SK-N-SH treated with all-trans-retinoic acid at 6 μM for 48 hours (cell line): ENCODE results near the gene ATL2.

Source experiments
- BACH2 ChIP-seq: fragments of 250-450 bp; sonication (Bioruptor Pico); IDR thresholded peaks from 2 replicates; pipeline ENCODE4 v1.9.0; 2021; ENCODE audit warnings: mild to moderate bottlenecking, borderline replicate concordance
- PPARA ChIP-seq: fragments of 250-450 bp; sonication (Bioruptor Pico); IDR thresholded peaks from 2 replicates; pipeline ENCODE4 v1.5.0; 2020; ENCODE audit warnings: mild to moderate bottlenecking, borderline replicate concordance
- RARB ChIP-seq: fragments of 250-450 bp; sonication (Bioruptor Pico); IDR thresholded peaks from 2 replicates; pipeline ENCODE4 v1.8.0; 2021; ENCODE audit warnings: mild to moderate bottlenecking, moderate library complexity
- TCF4 ChIP-seq: fragments of 250-450 bp; sonication (Bioruptor Pico); IDR thresholded peaks from 2 replicates; pipeline ENCODE4 v1.8.0; 2021; ENCODE audit warnings: mild to moderate bottlenecking, moderate library complexity, borderline replicate concordance
- TOX ChIP-seq: fragments of 250-450 bp; sonication (Bioruptor Pico); IDR thresholded peaks from 2 replicates; pipeline ENCODE4 v1.8.0; 2021; ENCODE audit warnings: mild to moderate bottlenecking, moderate library complexity, borderline replicate concordance
- ZC3H10 ChIP-seq: fragments of 250-450 bp; sonication (Bioruptor Pico); IDR thresholded peaks from 2 replicates; pipeline ENCODE4 v1.5.1; 2021; ENCODE audit warnings: mild to moderate bottlenecking, moderate library complexity
- ZFP30 ChIP-seq: fragments of 450-650 bp; formaldehyde crosslinking; IDR thresholded peaks from 2 replicates; pipeline ENCODE4 v1.5.0; 2022; ENCODE audit warnings: mild to moderate bottlenecking, moderate library complexity
- ZNF70 ChIP-seq: fragments of 450-650 bp; formaldehyde crosslinking; IDR thresholded peaks from 2 replicates; pipeline ENCODE4 v1.5.0; 2020; ENCODE audit warnings: mild to moderate bottlenecking, moderate library complexity
- TF ChIP-seq, protein P1 (sequence below): fragments of 250-450 bp; sonication (Bioruptor Pico); IDR thresholded peaks from 2 replicates; pipeline ENCODE4 v1.5.1; 2020; ENCODE audit warnings: low read depth, mild to moderate bottlenecking, moderate library complexity
- TF ChIP-seq, protein P2 (sequence below): fragments of 250-450 bp; sonication (Bioruptor Pico); IDR thresholded peaks from 2 replicates; pipeline ENCODE4 v1.5.1; 2021; ENCODE audit warnings: mild to moderate bottlenecking, moderate library complexity
- TF ChIP-seq, protein P3 (sequence below): fragments of 250-450 bp; sonication (Bioruptor Pico); IDR thresholded peaks from 2 replicates; pipeline ENCODE4 v1.8.0; 2020; ENCODE audit warnings: mild to moderate bottlenecking, moderate library complexity, borderline replicate concordance

DNA sequence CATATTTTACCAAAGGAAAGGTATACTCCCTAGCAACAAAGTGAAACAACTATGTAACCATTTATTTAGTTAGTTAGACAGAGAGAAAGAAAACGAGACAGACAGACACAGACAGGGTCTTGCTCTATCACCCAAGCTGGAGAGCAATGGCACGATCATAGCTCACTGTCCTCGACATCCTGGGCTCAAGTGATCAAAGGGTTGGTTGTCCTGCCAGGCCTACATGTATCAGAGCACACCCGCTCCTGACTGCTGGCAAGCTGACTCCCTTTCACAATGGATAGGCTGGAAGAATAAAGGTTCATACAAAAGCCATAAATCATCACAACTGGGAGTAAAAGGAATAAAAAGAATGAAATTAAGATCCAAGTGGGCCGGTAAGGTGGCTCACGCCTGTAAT lies 53.5 kb downstream of the ATL2 start:
- TF ChIP-seq, protein P1, sequence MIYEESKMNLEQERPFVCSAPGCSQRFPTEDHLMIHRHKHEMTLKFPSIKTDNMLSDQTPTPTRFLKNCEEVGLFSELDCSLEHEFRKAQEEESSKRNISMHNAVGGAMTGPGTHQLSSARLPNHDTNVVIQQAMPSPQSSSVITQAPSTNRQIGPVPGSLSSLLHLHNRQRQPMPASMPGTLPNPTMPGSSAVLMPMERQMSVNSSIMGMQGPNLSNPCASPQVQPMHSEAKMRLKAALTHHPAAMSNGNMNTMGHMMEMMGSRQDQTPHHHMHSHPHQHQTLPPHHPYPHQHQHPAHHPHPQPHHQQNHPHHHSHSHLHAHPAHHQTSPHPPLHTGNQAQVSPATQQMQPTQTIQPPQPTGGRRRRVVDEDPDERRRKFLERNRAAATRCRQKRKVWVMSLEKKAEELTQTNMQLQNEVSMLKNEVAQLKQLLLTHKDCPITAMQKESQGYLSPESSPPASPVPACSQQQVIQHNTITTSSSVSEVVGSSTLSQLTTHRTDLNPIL (CRISPR knock-in tag), result no peak
- TF ChIP-seq, protein P2, sequence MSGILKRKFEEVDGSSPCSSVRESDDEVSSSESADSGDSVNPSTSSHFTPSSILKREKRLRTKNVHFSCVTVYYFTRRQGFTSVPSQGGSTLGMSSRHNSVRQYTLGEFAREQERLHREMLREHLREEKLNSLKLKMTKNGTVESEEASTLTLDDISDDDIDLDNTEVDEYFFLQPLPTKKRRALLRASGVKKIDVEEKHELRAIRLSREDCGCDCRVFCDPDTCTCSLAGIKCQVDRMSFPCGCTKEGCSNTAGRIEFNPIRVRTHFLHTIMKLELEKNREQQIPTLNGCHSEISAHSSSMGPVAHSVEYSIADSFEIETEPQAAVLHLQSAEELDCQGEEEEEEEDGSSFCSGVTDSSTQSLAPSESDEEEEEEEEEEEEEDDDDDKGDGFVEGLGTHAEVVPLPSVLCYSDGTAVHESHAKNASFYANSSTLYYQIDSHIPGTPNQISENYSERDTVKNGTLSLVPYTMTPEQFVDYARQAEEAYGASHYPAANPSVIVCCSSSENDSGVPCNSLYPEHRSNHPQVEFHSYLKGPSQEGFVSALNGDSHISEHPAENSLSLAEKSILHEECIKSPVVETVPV (CRISPR knock-in tag), result no peak
- TF ChIP-seq TOX (no peak), ZC3H10 (CRISPR knock-in tag) (no peak), RARB (CRISPR knock-in tag) (no peak), ZFP30 (CRISPR knock-in tag) (no peak), PPARA (CRISPR knock-in tag) (no peak), BACH2 (CRISPR knock-in tag) (no peak), ZNF70 (CRISPR knock-in tag) (no peak), TCF4 (no peak)
- TF ChIP-seq, protein P3, sequence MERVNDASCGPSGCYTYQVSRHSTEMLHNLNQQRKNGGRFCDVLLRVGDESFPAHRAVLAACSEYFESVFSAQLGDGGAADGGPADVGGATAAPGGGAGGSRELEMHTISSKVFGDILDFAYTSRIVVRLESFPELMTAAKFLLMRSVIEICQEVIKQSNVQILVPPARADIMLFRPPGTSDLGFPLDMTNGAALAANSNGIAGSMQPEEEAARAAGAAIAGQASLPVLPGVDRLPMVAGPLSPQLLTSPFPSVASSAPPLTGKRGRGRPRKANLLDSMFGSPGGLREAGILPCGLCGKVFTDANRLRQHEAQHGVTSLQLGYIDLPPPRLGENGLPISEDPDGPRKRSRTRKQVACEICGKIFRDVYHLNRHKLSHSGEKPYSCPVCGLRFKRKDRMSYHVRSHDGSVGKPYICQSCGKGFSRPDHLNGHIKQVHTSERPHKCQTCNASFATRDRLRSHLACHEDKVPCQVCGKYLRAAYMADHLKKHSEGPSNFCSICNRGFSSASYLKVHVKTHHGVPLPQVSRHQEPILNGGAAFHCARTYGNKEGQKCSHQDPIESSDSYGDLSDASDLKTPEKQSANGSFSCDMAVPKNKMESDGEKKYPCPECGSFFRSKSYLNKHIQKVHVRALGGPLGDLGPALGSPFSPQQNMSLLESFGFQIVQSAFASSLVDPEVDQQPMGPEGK (CRISPR knock-in tag), result no peak
